Immature natural killer cell (primary cell): ENCODE measurements around the gene CDH13. TPM values are rescaled to one million over a fixed set of nuclear protein-coding genes. Genes with fewer than 3 reads are reported as not detected.

Experiments
- DNase-seq, 3 donors: peaks; one replicate each; pipeline ENCODE4 v3.0.0; 2022; ENCODE audit warnings: mixed read lengths in 1 of 3
- H3K27ac Mint-ChIP-seq, 6 donors: one replicate each; pipeline ENCODE4 v1.8.0; 2020; ENCODE audit warnings: mixed read lengths in 6 of 6, mild to moderate bottlenecking in 5 of 6, inconsistent platforms in 4 of 6, moderate library complexity in 3 of 6
- H3K27me3 Mint-ChIP-seq, 3 donors: one replicate each; pipeline ENCODE4 v1.8.0; 2020 to 2021; ENCODE audit warnings: low read depth in 3 of 3, mild to moderate bottlenecking in 3 of 3, mixed read lengths in 3 of 3, moderate library complexity in 3 of 3, inconsistent platforms in 1 of 3
- H3K36me3 Mint-ChIP-seq, 3 donors: one replicate each; pipeline ENCODE4 v1.8.0; 2020; ENCODE audit warnings: mixed read lengths in 3 of 3, inconsistent platforms in 2 of 3, mild to moderate bottlenecking in 2 of 3
- H3K4me1 Mint-ChIP-seq, 2 donors: one replicate each; pipeline ENCODE4 v1.8.0; 2020; ENCODE audit warnings: inconsistent platforms in 2 of 2, mild to moderate bottlenecking in 2 of 2, mixed read lengths in 2 of 2, moderate library complexity in 1 of 2
- H3K4me3 Mint-ChIP-seq, 5 donors: one replicate each; pipeline ENCODE4 v1.8.0; 2020; ENCODE audit warnings: mild to moderate bottlenecking in 5 of 5, mixed read lengths in 5 of 5, inconsistent platforms in 3 of 5, moderate library complexity in 3 of 5
- H3K9me3 Mint-ChIP-seq, 6 donors: one replicate each; pipeline ENCODE4 v1.8.0; 2020; ENCODE audit warnings: mild to moderate bottlenecking in 6 of 6, mixed read lengths in 6 of 6, inconsistent platforms in 4 of 6, moderate library complexity in 3 of 6
- polyA plus RNA-seq, 3 donors: library from polyadenylated mRNA; unstranded; fragments of 300-500 nt; fragmentation: Illumina TruSeq; gene quantifications; one replicate each; pipeline ENCODE4 v1.2.3, GENCODE V29; 2021

The CDH13 gene
- polyA plus RNA-seq, 3 donors from 2014 or later, result not detected

DNA sequence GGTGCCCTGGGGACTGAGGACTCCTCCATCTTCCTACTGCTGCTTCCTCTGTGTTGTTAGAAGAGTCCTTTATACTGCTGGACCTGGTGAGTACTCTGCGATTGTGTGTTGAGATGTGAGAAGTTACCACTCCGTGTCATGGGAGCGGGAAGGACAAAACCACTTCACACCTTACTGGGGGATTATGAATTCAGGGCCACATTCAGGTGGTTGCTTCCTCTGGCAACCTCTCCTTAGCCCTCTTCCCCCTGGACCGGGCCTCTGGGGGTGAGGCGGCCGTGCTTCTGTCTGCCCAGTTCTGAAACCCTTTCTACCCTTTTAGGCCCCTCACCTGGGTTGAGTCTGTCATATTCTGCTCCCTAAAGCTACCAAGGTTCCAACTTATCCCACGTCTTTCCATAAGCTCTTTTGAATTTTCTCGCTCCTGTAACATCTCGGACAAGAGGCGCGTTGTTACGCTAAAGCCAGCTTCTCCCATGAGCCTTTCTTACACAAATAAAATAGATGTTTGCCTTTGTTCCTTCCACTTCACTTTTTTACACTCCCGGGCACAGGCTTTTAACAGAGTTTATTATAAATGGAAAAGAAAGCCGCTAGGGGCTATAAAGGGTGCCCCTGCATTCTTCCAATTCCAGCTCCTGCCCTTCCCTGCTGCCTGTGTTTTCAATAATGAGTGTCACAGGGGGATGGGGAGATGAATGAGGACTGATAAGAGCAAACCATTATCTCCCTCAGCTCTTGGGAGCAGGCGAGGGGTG, 20.7 kb upstream of the CDH13 start:
- Mint-ChIP-seq H3K27me3 (peaks cover 0 to 2% (median 2%) of the 10 kb centered on the region in 3 donors), H3K4me3 (no peak overlapping the region), H3K9me3 (no peaks in the 10 kb centered on the region), H3K27ac (no peak overlapping the region), H3K4me1 (no peaks in the 10 kb centered on the region), H3K36me3 (no peaks in the 10 kb centered on the region)
- DNase-seq, result no peak

DNA sequence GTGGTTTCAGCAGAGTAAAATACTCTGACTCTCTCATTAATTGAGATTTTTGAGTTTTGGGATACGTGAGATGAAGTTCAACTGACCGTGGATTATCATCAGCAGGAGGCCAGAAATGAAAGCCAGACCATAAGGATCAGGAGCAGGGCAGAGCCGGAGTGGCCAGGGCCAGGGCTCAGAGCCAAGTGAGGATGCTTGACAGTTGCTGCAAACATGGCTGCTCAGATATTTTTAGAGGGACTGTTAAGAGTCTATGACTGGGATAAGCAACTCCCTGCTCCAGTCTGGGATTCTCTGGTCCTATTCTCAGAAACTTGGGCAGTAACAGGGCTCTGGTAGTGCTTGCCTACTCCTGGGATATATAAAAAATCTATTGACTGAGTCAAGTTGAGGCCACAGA, 17.6 kb upstream of the CDH13 start:
- Mint-ChIP-seq H3K27me3 (peaks cover 0 to 4% (median 2%) of the 10 kb centered on the region in 3 donors), H3K4me1 (no peaks in the 10 kb centered on the region), H3K9me3 (no peaks in the 10 kb centered on the region)

DNA sequence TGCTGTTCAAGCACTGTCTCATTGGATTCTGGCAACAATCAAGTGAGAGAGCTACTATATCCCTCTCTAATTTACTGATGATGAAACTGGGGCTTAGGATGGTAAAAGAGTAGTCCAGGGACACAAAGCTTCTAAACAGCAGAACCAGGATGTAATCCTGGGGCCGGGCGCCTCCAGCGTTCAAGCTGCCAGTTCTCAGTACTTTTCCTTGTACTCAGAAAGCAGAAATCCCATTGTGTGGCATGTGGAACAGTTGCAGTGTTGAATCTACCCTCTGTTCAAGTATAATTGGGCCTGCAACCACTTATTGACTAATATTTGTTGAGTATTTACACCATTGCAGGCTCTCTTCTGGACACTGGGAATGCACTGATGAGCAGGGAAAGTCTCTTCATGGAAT, 14.5 kb upstream of the CDH13 start:
- Mint-ChIP-seq H3K4me3 (no peak overlapping the region), H3K27ac (no peak overlapping the region), H3K9me3 (no peaks in the 10 kb centered on the region), H3K4me1 (no peaks in the 10 kb centered on the region), H3K27me3 (peaks cover 2 to 4% (median 4%) of the 10 kb centered on the region in 3 donors), H3K36me3 (no peaks in the 10 kb centered on the region)
- DNase-seq, result no peak

More for the DNA sequence above, 17.6 kb upstream of the CDH13 start:
- H3K4me3 Mint-ChIP-seq, result no peak overlapping the region
- H3K36me3 Mint-ChIP-seq, result no peaks in the 10 kb centered on the region
- DNase-seq, result no peak
- no peak overlapping the region for H3K27ac Mint-ChIP-seq

DNA sequence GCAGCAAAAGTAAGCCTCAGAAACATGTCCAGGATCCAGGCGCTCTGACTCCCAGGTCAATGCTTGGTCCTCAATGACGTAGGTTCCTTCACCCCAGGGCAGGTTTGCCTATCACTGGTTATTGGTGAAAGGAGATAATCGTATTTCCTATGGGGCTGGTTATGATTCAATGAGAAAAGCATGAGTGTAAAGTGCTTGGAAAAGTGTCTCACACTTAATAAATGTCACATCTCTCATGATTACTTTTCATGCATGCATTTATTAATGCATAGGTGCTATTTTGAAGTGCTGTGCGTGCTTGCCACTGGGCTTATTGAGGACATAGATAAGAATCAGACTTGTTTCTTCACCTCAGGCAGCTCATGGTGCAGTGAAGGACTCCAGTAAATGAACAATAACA, 10.4 kb upstream of the CDH13 start:
- Mint-ChIP-seq H3K4me3 (no peak overlapping the region), H3K36me3 (no peaks in the 10 kb centered on the region), H3K4me1 (no peaks in the 10 kb centered on the region), H3K27me3 (peaks cover 3 to 6% (median 4%) of the 10 kb centered on the region in 3 donors), H3K27ac (no peak overlapping the region), H3K9me3 (no peaks in the 10 kb centered on the region)
- no peak for DNase-seq

DNA sequence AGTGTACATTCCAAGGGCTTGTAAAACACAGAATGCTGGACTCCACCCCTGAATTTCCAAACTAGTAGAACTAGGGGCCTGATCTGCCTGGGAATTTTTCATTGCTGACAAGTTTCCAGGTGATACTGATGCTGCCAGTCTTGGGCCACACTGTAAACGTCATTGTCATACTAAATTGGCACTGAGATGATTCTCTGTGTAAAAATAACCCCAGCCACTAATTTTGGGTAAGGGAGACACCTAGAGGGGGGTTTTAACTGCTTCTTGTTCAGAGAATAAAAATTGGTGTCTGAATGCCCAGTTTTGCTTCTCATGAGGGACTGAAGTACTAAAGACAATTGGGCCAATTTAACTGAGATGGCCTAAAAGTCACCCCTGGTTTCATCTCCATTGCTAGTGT, 5.0 kb upstream of the CDH13 start:
- no peaks in the 10 kb centered on the region for H3K9me3 Mint-ChIP-seq
- no peaks in the 10 kb centered on the region for H3K4me1 Mint-ChIP-seq
- no peak for DNase-seq
- H3K27me3 Mint-ChIP-seq, result peaks cover 5 to 16% (median 16%) of the 10 kb centered on the region in 3 donors
- no peak overlapping the region for H3K4me3 Mint-ChIP-seq
- H3K36me3 Mint-ChIP-seq, result no peaks in the 10 kb centered on the region
- H3K27ac Mint-ChIP-seq, result no peak overlapping the region

DNA sequence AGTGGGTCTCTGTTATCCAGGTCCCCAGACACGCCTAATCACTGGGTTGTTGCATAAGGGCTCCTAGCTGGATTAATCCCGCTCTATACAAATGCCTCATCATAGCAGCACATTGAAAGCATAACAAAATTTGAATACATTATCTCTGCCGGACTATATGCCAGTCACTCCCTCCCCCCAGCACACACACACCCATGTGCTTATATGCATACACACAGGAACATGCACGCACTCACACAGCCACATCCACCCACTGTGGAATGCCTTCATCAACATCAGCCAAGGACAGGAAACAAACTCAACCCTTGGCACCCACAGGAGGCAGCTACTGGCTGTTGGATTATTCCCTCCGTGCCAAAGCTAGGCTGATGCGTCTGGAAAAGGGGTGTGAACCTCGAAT, 3.5 kb upstream of the CDH13 start:
- DNase-seq, result no peak
- H3K9me3 Mint-ChIP-seq, result no peaks in the 10 kb centered on the region
- peaks cover 4 to 18% (median 17%) of the 10 kb centered on the region in 3 donors for H3K27me3 Mint-ChIP-seq
- no peaks in the 10 kb centered on the region for H3K36me3 Mint-ChIP-seq
- no peaks in the 10 kb centered on the region for H3K4me1 Mint-ChIP-seq
- no peak overlapping the region for H3K27ac Mint-ChIP-seq
- no peak overlapping the region for H3K4me3 Mint-ChIP-seq

DNA sequence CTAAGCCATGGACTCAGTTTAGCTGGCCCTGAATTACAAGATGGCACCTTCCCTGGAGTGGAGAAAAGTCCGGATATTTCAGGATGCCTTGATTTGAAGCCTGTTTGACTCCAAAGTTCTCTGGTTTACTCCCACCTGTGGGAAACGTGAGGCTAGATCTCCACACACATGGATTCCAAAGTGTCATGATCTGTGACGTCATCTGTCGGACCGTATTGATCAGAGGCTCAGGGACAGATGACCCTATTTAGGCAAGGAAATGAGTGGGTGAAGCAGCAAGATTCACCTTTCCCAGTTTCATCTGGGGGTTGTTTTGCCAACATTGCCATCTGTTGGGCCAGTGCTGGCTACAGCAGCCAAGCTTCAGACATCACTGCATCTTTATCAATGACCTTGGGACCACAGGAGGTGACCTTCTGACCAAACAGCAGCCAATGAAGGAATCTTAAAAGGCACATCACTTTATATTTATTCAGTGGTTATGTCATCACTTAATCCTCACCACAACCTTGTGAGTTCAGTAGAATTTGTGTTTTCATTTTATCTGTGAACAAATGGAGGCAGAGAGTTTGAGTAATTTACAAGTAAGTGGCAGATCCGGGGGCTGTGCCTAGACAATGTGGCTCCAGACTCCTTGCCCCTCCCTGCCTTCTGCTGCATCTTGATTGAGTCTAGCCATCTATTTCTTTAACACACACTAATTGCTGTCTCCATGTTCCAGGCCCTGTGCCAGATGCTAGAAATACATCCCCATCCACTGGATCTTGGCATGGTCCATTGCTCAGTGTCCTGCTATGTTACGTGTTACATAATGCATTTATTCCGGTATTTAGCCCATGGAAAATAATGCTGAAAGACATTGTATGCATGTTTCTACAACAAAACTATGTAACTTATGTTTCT, 1.5 kb upstream of the CDH13 start:
- H3K27me3 Mint-ChIP-seq, result peaks cover 4 to 23% (median 21%) of the 10 kb centered on the region in 3 donors
- no peaks in the 10 kb centered on the region for H3K4me1 Mint-ChIP-seq

DNA sequence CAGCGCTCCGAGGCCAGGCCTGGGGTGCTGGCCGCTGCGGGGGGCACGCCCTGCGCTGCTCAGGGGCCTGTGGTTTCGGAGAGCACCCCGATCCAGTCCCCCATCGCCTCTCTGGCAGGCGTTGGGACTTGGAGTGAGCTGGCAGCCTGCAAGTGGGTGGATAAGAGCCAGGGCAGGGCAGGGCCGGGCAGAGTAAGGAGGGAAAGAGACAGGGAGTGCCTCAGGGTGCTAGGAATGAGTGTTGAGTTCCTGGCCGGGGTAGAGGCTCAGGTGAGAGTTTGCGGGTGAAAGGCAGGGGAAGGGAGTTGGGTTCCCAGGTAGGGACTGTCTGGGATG, 1.3 kb downstream of the CDH13 start:
- H3K27ac Mint-ChIP-seq, result no peak overlapping the region
- peaks cover 4 to 37% (median 25%) of the 10 kb centered on the region in 3 donors for H3K27me3 Mint-ChIP-seq
- no peaks in the 10 kb centered on the region for H3K36me3 Mint-ChIP-seq
- no peaks in the 10 kb centered on the region for H3K9me3 Mint-ChIP-seq
- no peaks in the 10 kb centered on the region for H3K4me1 Mint-ChIP-seq
- no peak overlapping the region for H3K4me3 Mint-ChIP-seq
- DNase-seq, result no peak

More for the DNA sequence above, 1.5 kb upstream of the CDH13 start:
- Mint-ChIP-seq H3K9me3 (no peaks in the 10 kb centered on the region), H3K27ac (no peak overlapping the region), H3K36me3 (no peaks in the 10 kb centered on the region), H3K4me3 (no peak overlapping the region)
- DNase-seq, result no peak

DNA sequence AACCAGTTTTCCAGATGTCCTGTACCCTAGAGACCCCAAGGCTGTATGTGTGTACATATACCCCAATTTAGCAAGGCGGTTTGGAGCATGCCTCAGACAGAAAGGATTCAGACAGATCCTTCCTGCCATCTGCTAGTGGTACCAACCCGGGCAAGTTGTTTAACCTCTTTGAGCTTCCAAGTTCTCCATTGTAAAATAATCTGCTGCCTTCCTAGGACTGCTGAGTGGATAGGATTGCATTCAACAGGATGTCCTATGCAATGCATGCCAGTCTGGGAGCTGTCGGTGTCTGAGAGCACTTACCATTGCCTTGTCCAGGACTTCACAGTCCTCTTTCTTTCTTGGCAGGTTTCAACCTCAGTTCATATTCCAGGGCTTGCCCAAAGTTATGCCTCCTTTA, 1.9 kb downstream of the CDH13 start:
- Mint-ChIP-seq H3K4me3 (no peak overlapping the region), H3K27ac (no peak overlapping the region), H3K27me3 (peaks cover 4 to 37% (median 26%) of the 10 kb centered on the region in 3 donors), H3K36me3 (no peaks in the 10 kb centered on the region), H3K4me1 (no peaks in the 10 kb centered on the region), H3K9me3 (no peaks in the 10 kb centered on the region)
- DNase-seq, result no peak

DNA sequence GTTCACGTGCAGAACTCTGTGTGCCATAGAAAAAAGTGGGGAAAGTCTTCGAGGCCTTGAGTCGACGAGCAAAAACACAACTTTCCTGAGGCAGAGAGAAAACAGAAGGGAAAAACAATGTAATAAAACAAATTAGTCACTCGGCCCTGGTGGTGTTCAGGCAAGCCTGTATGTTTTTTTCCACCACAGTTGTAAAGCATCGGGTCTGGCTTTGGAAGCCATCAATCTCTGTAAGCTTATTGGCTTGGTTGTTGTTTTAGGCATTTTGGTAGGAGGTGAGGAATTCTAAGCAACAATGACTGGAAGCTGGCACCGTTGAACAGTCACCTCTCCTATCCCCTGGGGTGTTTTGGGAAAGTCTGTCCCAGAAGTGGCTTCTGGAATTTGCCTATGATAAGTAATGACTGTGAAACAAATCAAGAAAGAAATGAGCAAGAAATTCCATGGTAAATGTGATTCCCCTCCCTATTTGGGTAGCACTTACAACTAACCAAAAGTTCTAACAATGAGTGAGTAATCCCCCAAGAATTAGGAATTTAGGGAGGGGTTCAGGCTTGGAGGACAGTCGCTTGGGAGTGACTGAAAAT, 2.8 kb downstream of the CDH13 start:
- no peaks in the 10 kb centered on the region for H3K9me3 Mint-ChIP-seq
- H3K36me3 Mint-ChIP-seq, result no peaks in the 10 kb centered on the region
- no peak for DNase-seq
- no peaks in the 10 kb centered on the region for H3K4me1 Mint-ChIP-seq
- no peak overlapping the region for H3K27ac Mint-ChIP-seq
- peaks cover 3 to 36% (median 23%) of the 10 kb centered on the region in 3 donors for H3K27me3 Mint-ChIP-seq
- no peak overlapping the region for H3K4me3 Mint-ChIP-seq

DNA sequence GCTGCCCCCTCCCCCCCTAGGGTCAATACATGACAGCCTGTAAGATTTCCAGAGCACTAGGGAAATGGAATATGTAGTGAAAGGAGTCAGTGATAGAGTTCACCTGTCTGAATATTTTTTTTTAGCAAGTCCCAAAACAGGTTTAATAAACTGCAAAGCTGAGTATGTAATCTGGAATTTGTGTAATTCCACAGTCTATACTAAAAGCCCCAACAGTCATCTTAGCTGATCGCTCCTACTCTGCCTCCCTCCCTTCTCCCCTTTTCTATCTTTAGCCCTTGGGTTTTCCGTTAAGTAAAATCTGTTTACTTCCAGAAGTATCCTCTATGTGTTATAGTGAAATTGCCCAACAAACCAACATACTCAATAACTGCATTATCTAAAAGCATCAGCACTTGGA, 3.5 kb downstream of the CDH13 start:
- no peak overlapping the region for H3K4me3 Mint-ChIP-seq
- no peaks in the 10 kb centered on the region for H3K9me3 Mint-ChIP-seq
- H3K27me3 Mint-ChIP-seq, result peaks cover 2 to 31% (median 23%) of the 10 kb centered on the region in 3 donors

DNA sequence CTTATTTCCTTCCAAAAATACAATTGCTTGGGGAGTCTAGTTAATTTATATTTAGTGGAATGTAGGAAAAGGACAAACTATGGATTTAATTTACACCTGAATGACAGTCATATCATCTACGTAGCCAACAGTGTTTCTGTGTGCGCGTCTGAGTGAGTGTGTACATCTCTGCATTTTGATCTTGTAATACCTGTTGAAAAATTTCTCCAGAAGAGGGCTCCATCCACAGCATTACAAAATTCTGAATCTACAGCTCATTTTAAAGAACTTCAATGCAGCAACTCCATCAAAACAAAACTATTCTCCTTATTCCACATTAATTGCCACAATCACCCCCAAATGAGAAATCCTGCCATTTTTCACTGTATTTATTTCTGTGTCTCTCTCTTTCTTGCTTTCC, 3.9 kb downstream of the CDH13 start:
- no peaks in the 10 kb centered on the region for H3K36me3 Mint-ChIP-seq
- H3K27me3 Mint-ChIP-seq, result peaks cover 3 to 29% (median 23%) of the 10 kb centered on the region in 3 donors
- no peak overlapping the region for H3K27ac Mint-ChIP-seq
- DNase-seq, result no peak
- no peak overlapping the region for H3K4me3 Mint-ChIP-seq
- H3K9me3 Mint-ChIP-seq, result no peaks in the 10 kb centered on the region
- H3K4me1 Mint-ChIP-seq, result no peaks in the 10 kb centered on the region

More for the DNA sequence above, 3.5 kb downstream of the CDH13 start:
- no peak for DNase-seq
- Mint-ChIP-seq H3K27ac (no peak overlapping the region), H3K36me3 (no peaks in the 10 kb centered on the region), H3K4me1 (no peaks in the 10 kb centered on the region)

DNA sequence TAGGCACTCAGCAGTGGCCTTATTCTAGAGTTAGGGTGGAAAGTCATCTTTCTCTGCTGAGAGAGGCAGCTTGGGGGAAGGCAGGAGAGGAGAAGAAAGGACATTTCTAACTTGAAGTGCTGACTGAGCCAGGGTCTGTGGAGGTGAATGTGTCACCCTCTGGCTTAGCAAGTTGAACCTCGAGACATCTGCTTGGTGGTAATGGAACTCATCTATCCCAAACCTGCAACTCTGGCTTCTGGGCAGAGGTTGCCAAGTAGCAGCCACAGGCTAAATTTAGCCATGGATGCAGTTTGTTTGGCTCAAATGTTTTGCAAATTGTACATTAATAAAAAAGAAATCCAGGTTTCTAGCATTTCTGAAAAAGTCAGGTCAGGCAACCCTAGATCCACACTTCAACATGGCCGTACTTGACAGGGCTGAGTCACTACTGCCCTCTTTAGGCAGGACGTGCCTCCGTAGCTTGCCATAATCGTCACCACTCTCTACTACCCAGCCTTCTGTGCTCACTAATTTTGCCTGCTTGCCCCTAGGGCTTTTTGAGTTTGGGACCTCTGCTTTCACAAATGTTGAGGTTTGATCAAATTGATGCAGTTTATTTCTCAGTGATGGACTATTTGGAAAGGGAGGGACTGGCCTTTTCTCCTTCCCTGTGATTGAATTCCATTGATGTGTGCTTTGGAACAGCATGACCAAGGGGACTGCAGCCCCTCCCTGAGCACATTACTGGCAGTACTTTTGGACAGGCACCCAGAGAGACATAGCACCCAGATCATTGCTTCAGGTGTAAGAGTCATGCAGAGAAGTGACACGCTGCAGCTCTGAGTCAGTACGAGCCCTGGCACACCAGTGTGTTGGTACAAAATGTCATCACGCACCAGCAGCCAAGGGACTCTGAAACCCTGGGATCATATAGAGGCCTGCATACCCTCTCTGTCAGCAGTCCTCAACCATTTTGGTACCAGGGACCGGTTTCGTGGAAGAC, 5.2 kb downstream of the CDH13 start:
- H3K4me3 Mint-ChIP-seq, result no peak overlapping the region
- H3K27me3 Mint-ChIP-seq, result peaks cover 3 to 21% (median 15%) of the 10 kb centered on the region in 3 donors
- H3K4me1 Mint-ChIP-seq, result no peaks in the 10 kb centered on the region
- H3K36me3 Mint-ChIP-seq, result no peaks in the 10 kb centered on the region
- no peak overlapping the region for H3K27ac Mint-ChIP-seq
- no peak for DNase-seq
- no peaks in the 10 kb centered on the region for H3K9me3 Mint-ChIP-seq
